ENCODE data around the gene MPV17L2. TPM values are rescaled to one million over a fixed set of nuclear protein-coding genes. Genes with fewer than 3 reads are reported as not detected.

Gene MPV17L2
- polyA plus RNA-seq, 2 donors: 7.4 to 12.0 TPM

DNA sequence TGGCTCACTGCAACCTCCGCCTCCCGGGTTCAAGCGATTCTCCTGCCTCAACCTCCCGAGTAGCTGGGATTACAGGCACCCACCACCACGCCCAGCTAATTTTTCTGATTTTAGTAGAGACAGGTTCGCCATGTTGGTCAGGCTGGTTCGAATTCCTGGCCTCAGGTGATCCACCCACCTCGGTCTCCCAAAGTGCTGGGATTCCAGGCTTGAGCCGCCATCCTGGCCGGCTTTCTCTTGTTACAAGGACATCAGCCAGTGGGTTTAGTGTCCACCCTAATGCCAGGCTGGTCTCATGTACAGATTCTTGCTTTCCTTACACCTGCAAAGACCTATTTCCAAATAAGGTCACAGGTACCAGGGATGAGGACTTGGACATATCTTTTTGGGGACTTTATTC lies 33.2 kb upstream of the MPV17L2 start:
- no peak overlapping the region for H3K4me3 ChIP-seq (ENCODE audit: low read depth in 1 of 2, low read length in 2 of 2)
- peaks cover 10 to 33% of the 10 kb centered on the region in 2 donors for H3K4me1 ChIP-seq (ENCODE audit: control insufficient read depth in 2 of 2, insufficient read depth in 2 of 2, low read length in 1 of 2)
- no peaks in the 10 kb centered on the region for H3K9me3 ChIP-seq (ENCODE audit: control insufficient read depth in 2 of 2, insufficient read depth in 1 of 2, low read depth in 1 of 2, low read length in 1 of 2)
- H3K27me3 ChIP-seq (ENCODE audit: control insufficient read depth in 1 of 2, insufficient read depth in 2 of 2, low read length in 2 of 2): no peaks in the 10 kb centered on the region
- 89 to 90% methylated on average over 10 of the region's 10 CpGs for WGBS, 2 donors
- H3K27ac ChIP-seq (ENCODE audit: low read depth in 2 of 2, low read length in 1 of 2): no peak overlapping the region
- peaks cover 6 to 14% of the 10 kb centered on the region in 2 donors for H3K36me3 ChIP-seq (ENCODE audit: control insufficient read depth in 2 of 2, insufficient read depth in 2 of 2, low read length in 1 of 2)

DNA sequence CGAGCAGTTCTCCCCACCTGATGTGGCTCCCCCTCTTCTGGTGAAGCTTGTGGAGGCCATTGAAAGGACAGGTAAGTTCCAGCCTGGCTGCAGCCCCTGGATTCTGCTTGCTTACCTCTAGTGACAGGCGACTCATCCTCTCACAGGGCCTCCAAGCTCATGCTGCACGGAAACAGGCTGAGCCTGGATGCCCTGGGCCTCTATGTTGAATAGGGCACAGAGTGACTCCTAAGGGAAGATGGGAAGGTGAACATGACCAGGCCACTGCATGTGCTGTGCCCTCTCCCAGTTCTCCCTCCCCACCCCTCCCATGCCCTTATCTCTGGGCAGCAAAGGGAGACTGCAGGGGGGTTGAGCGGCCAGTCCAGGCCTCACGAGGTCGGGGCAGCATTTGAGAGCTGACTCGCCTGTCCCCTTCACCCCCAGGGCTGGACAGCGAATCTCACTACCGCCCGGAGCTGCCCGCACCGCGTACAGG lies 32.5 kb upstream of the MPV17L2 start:
- Histone ChIP-seq H3K9me3 (ENCODE audit: control insufficient read depth in 2 of 2, insufficient read depth in 1 of 2, low read depth in 1 of 2, low read length in 1 of 2) (no peaks in the 10 kb centered on the region), H3K27ac (ENCODE audit: low read depth in 2 of 2, low read length in 1 of 2) (peak overlapping the region in 1 of 2 donors; percentile 80), H3K36me3 (ENCODE audit: control insufficient read depth in 2 of 2, insufficient read depth in 2 of 2, low read length in 1 of 2) (peaks cover 6 to 17% of the 10 kb centered on the region in 2 donors), H3K27me3 (ENCODE audit: control insufficient read depth in 1 of 2, insufficient read depth in 2 of 2, low read length in 2 of 2) (no peaks in the 10 kb centered on the region), H3K4me3 (ENCODE audit: low read depth in 1 of 2, low read length in 2 of 2) (peak overlapping the region; percentile 26 to 40), H3K4me1 (ENCODE audit: control insufficient read depth in 2 of 2, insufficient read depth in 2 of 2, low read length in 1 of 2) (peaks cover 10 to 29% of the 10 kb centered on the region in 2 donors)
- WGBS, 2 donors: 49 to 55% methylated on average over 13 of the region's 13 CpGs

DNA sequence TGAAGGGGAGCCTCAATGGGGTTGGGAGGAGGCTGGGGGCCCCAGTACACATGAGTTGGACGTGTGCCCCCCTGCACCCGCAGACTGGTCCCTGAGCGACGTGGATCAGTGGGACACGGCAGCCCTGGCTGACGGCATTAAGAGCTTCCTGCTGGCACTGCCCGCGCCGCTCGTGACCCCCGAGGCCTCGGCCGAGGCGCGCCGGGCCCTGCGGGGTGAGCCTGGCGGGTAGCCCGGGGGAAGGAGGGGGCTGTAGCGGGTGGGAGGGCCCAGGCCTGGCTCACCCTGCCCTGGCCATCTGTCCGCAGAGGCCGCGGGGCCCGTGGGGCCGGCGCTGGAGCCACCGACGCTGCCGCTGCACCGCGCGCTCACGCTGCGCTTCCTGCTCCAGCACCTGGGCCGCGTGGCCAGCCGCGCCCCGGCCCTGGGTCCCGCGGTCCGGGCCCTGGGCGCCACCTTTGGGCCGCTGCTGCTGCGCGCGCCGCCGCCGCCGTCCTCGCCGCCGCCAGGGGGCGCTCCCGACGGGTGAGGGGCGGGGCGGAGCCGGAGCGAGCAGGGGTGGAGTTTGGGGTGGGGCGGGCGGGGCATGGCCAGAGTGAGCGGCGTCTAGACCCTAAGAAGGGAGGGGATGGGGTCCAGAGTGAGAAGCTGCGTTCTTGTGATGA lies 31.9 kb upstream of the MPV17L2 start:
- H3K4me1 ChIP-seq (ENCODE audit: control insufficient read depth in 2 of 2, insufficient read depth in 2 of 2, low read length in 1 of 2): peaks cover 6 to 25% of the 10 kb centered on the region in 2 donors
- no peaks in the 10 kb centered on the region for H3K27me3 ChIP-seq (ENCODE audit: control insufficient read depth in 1 of 2, insufficient read depth in 2 of 2, low read length in 2 of 2)
- H3K4me3 ChIP-seq (ENCODE audit: low read depth in 1 of 2, low read length in 2 of 2): peak overlapping the region; percentile 26 to 40
- peaks cover 6 to 23% of the 10 kb centered on the region in 2 donors for H3K36me3 ChIP-seq (ENCODE audit: control insufficient read depth in 2 of 2, insufficient read depth in 2 of 2, low read length in 1 of 2)
- H3K9me3 ChIP-seq (ENCODE audit: control insufficient read depth in 2 of 2, insufficient read depth in 1 of 2, low read depth in 1 of 2, low read length in 1 of 2): no peaks in the 10 kb centered on the region
- WGBS, 2 donors: 1 to 10% methylated on average over 16 to 66 of the region's 66 CpGs
- H3K27ac ChIP-seq (ENCODE audit: low read depth in 2 of 2, low read length in 1 of 2): peak overlapping the region; percentile 62 to 80

DNA sequence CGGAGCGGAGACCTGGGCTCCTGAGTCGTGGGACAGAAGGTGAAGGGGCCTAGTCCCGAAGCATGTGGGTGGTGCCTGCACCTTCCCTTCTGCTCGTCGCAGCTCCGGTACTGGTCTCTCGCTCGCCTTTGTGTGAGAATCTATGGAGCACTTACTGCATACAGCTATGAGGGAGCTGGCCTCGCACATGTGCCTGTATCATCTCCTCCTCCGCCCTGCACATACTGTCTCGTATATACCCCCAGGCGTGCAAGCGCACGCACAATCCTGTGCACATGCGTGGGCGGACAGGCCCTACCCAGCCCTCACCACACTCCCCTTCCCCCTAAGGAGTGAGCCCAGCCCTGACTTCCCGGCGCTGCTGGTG lies 31.4 kb upstream of the MPV17L2 start:
- H3K4me3 ChIP-seq (ENCODE audit: low read depth in 1 of 2, low read length in 2 of 2): peak overlapping the region; percentile 1 to 5
- H3K27me3 ChIP-seq (ENCODE audit: control insufficient read depth in 1 of 2, insufficient read depth in 2 of 2, low read length in 2 of 2): no peaks in the 10 kb centered on the region
- peaks cover 6 to 20% of the 10 kb centered on the region in 2 donors for H3K4me1 ChIP-seq (ENCODE audit: control insufficient read depth in 2 of 2, insufficient read depth in 2 of 2, low read length in 1 of 2)
- 43 to 55% methylated on average over 16 to 19 of the region's 19 CpGs for WGBS, 2 donors
- H3K9me3 ChIP-seq (ENCODE audit: control insufficient read depth in 2 of 2, insufficient read depth in 1 of 2, low read depth in 1 of 2, low read length in 1 of 2): no peaks in the 10 kb centered on the region
- peaks cover 6 to 25% of the 10 kb centered on the region in 2 donors for H3K36me3 ChIP-seq (ENCODE audit: control insufficient read depth in 2 of 2, insufficient read depth in 2 of 2, low read length in 1 of 2)
- H3K27ac ChIP-seq (ENCODE audit: low read depth in 2 of 2, low read length in 1 of 2): no peak overlapping the region

DNA sequence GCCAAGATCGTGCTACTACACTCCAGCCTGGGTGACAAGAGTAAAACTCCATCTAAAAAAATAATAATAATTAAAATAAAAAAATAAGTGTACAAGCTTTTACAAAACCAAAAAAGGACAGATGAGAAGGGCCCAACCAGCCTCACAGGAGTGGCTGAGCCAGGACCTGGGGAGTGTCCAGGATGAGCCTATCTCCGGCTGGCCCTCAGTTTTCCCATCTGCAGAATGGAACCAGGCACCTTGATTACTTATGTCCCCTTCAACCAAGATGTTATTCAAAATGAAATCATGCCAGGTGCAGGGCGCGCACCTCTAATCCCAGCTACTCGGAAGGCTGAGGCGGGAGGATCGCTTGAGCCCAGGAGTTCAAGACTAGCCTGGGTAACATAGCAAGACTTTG lies 28.9 kb upstream of the MPV17L2 start:
- no peaks in the 10 kb centered on the region for H3K9me3 ChIP-seq (ENCODE audit: control insufficient read depth in 2 of 2, insufficient read depth in 1 of 2, low read depth in 1 of 2, low read length in 1 of 2)
- WGBS, 2 donors: 96 to 98% methylated on average over 7 of the region's 7 CpGs
- peaks cover 6 to 12% of the 10 kb centered on the region in 2 donors for H3K4me1 ChIP-seq (ENCODE audit: control insufficient read depth in 2 of 2, insufficient read depth in 2 of 2, low read length in 1 of 2)
- H3K27ac ChIP-seq (ENCODE audit: low read depth in 2 of 2, low read length in 1 of 2): no peak overlapping the region
- H3K4me3 ChIP-seq (ENCODE audit: low read depth in 1 of 2, low read length in 2 of 2): no peak overlapping the region
- no peaks in the 10 kb centered on the region for H3K27me3 ChIP-seq (ENCODE audit: control insufficient read depth in 1 of 2, insufficient read depth in 2 of 2, low read length in 2 of 2)
- peaks cover 6 to 34% of the 10 kb centered on the region in 2 donors for H3K36me3 ChIP-seq (ENCODE audit: control insufficient read depth in 2 of 2, insufficient read depth in 2 of 2, low read length in 1 of 2)

DNA sequence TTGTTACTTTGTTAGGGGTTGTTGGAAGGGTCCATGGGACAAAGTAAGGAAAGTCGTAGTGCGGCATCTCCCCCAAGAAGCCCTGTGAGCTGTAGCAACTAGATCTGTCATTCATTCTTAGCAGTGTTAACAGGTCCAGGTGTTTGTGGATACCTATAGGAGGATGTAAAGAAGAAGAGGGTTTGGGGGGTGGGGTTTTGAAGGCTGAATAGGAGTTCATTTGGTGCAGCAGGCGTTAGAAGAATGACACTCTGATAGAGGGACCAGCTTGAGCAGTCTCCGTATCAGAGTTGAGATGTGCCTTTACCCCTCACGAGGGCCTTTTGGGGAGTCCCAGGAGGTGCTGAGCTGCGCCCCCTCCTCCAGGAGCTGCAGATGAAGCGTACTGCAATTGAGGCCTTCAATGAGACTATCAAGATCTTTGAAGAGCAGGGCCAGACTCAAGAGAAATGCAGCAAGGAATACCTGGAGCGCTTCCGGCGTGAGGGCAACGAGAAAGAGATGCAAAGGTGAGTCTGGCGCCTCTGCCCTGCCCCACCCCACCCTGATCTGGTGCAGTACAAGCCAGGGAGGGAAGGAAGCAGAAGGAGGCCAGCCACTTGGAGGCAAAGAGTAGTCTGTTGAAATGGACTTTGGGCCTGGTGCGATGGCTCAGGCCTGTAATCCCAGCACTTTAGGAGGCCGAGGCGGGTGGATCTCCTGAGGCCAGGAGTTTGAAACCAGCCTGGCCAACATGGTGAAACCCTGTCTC lies 27.0 kb upstream of the MPV17L2 start:
- H3K9me3 ChIP-seq (ENCODE audit: control insufficient read depth in 2 of 2, insufficient read depth in 1 of 2, low read depth in 1 of 2, low read length in 1 of 2): no peaks in the 10 kb centered on the region
- H3K27ac ChIP-seq (ENCODE audit: low read depth in 2 of 2, low read length in 1 of 2): no peak overlapping the region
- 95 to 96% methylated on average over 15 of the region's 15 CpGs for WGBS, 2 donors
- H3K27me3 ChIP-seq (ENCODE audit: control insufficient read depth in 1 of 2, insufficient read depth in 2 of 2, low read length in 2 of 2): no peaks in the 10 kb centered on the region
- peaks cover under 1 to 7% of the 10 kb centered on the region in 2 donors for H3K4me1 ChIP-seq (ENCODE audit: control insufficient read depth in 2 of 2, insufficient read depth in 2 of 2, low read length in 1 of 2)
- H3K4me3 ChIP-seq (ENCODE audit: low read depth in 1 of 2, low read length in 2 of 2): no peak overlapping the region
- H3K36me3 ChIP-seq (ENCODE audit: control insufficient read depth in 2 of 2, insufficient read depth in 2 of 2, low read length in 1 of 2): peaks cover 6 to 36% of the 10 kb centered on the region in 2 donors

DNA sequence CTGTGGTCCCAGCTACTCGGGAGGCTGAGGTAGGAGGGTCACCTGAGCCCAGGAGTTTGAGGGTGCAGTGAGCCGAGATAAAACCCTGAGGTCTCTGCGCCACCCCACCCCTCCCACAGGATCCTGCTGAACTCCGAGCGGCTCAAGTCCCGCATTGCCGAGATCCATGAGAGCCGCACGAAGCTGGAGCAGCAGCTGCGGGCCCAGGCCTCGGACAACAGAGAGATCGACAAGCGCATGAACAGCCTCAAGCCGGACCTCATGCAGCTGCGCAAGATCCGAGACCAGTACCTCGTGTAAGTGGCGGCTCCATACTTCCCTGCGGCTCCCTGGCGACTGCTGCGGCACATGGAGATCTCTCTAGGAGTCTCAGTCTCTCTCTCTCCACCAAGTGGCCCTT lies 26.0 kb upstream of the MPV17L2 start:
- Histone ChIP-seq H3K4me1 (ENCODE audit: control insufficient read depth in 2 of 2, insufficient read depth in 2 of 2, low read length in 1 of 2) (no peaks in the 10 kb centered on the region), H3K27ac (ENCODE audit: low read depth in 2 of 2, low read length in 1 of 2) (no peak overlapping the region), H3K36me3 (ENCODE audit: control insufficient read depth in 2 of 2, insufficient read depth in 2 of 2, low read length in 1 of 2) (peaks cover 6 to 31% of the 10 kb centered on the region in 2 donors), H3K9me3 (ENCODE audit: control insufficient read depth in 2 of 2, insufficient read depth in 1 of 2, low read depth in 1 of 2, low read length in 1 of 2) (no peaks in the 10 kb centered on the region), H3K27me3 (ENCODE audit: control insufficient read depth in 1 of 2, insufficient read depth in 2 of 2, low read length in 2 of 2) (no peaks in the 10 kb centered on the region), H3K4me3 (ENCODE audit: low read depth in 1 of 2, low read length in 2 of 2) (no peak overlapping the region)
- WGBS, 2 donors: 92 to 97% methylated on average over 21 of the region's 21 CpGs

DNA sequence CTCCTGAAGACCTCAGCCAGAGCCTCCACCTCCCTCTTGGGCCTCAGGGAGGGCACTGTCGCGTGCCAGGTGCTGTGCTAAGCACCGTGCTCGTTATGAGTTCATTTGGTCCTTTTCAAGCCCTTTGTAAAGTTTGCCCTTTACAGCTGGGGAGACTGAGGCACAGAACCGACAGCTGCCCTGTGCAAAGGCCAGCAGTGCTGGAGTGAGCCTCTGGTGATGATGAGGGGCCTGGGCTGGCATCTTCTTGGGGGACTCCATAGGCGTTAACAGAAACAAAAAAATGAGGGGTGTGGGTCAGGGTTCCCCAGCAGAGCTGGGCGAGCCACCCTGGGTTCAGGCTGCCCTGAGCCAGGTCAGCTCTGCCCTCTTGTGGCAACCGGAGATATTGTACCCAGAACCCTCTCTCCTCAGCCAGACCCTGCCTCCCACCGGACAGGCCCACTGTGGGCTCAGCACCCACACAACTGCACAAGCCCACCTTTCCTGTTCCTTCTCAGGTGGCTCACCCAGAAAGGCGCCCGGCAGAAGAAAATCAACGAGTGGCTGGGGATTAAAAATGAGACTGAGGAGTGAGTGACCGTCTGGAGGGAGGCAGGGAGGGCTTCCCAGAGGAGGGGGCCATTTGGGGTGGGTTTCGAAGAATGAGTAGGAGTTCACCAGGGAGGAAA lies 24.9 kb upstream of the MPV17L2 start:
- Histone ChIP-seq H3K4me3 (ENCODE audit: low read depth in 1 of 2, low read length in 2 of 2) (no peak overlapping the region), H3K4me1 (ENCODE audit: control insufficient read depth in 2 of 2, insufficient read depth in 2 of 2, low read length in 1 of 2) (no peaks in the 10 kb centered on the region), H3K9me3 (ENCODE audit: control insufficient read depth in 2 of 2, insufficient read depth in 1 of 2, low read depth in 1 of 2, low read length in 1 of 2) (no peaks in the 10 kb centered on the region), H3K27me3 (ENCODE audit: control insufficient read depth in 1 of 2, insufficient read depth in 2 of 2, low read length in 2 of 2) (no peaks in the 10 kb centered on the region), H3K27ac (ENCODE audit: low read depth in 2 of 2, low read length in 1 of 2) (no peak overlapping the region), H3K36me3 (ENCODE audit: control insufficient read depth in 2 of 2, insufficient read depth in 2 of 2, low read length in 1 of 2) (peaks cover 4 to 24% of the 10 kb centered on the region in 2 donors)
- WGBS, 2 donors: 63 to 65% methylated on average over 14 of the region's 14 CpGs

DNA sequence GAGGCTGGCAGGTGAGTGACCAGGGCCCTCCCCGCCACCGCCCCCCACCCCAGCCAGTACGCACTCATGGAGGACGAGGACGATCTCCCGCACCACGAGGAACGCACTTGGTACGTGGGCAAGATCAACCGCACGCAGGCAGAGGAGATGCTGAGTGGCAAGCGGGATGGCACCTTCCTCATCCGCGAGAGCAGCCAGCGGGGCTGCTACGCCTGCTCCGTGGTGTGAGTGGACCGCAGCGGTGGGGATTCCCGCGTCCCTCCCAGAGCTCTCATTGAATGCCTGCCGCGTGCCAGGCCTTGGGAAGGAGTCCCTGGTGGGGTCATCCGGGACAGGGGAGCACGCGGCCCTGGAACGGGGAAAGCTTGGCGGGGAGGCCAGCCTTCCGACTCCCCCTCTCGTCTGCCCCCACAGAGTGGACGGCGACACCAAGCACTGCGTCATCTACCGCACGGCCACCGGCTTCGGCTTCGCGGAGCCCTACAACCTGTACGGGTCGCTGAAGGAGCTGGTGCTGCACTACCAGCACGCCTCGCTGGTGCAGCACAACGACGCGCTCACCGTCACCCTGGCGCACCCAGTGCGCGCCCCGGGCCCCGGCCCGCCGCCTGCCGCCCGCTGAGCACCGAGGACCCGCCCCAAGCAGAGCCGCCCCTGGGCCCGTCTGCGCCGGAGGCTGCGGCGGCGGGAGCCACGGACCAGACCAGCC lies 24.2 kb upstream of the MPV17L2 start:
- Histone ChIP-seq H3K9me3 (ENCODE audit: control insufficient read depth in 2 of 2, insufficient read depth in 1 of 2, low read depth in 1 of 2, low read length in 1 of 2) (no peaks in the 10 kb centered on the region), H3K4me3 (ENCODE audit: low read depth in 1 of 2, low read length in 2 of 2) (no peak overlapping the region), H3K27me3 (ENCODE audit: control insufficient read depth in 1 of 2, insufficient read depth in 2 of 2, low read length in 2 of 2) (no peaks in the 10 kb centered on the region), H3K4me1 (ENCODE audit: control insufficient read depth in 2 of 2, insufficient read depth in 2 of 2, low read length in 1 of 2) (peaks cover 0 to 3% of the 10 kb centered on the region in 2 donors), H3K36me3 (ENCODE audit: control insufficient read depth in 2 of 2, insufficient read depth in 2 of 2, low read length in 1 of 2) (peaks cover 0 to 21% of the 10 kb centered on the region in 2 donors), H3K27ac (ENCODE audit: low read depth in 2 of 2, low read length in 1 of 2) (no peak overlapping the region)
- WGBS, 2 donors: 94 to 98% methylated on average over 50 to 66 of the region's 66 CpGs
